GM12878 (cell line): ENCODE data around the gene IL10RA. TPM values are rescaled to one million over a fixed set of nuclear protein-coding genes. Genes with fewer than 3 reads are reported as not detected.

Source experiments
- FOXK2 ChIP-seq: fragments of 450-650 bp; IDR thresholded peaks from 2 replicates; pipeline ENCODE4 v1.6.1; 2017; ENCODE audit warnings: mild to moderate bottlenecking, moderate library complexity
- HDAC2 ChIP-seq: fragments of 200-600 bp; sonication (generic); IDR thresholded peaks from 2 replicates; pipeline ENCODE4 v1.6.1; 2017
- RFX5 ChIP-seq: IDR thresholded peaks from 2 replicates; pipeline ENCODE4 v1.6.1; 2011; ENCODE audit warnings: low read depth, low read length, improper control_type of control experiment
- RUNX3 ChIP-seq: IDR thresholded peaks from 2 replicates; pipeline ENCODE4 v1.6.1; 2012; ENCODE audit warnings: low read length, inconsistent platforms
- SMAD1 ChIP-seq: fragments of 450-650 bp; IDR thresholded peaks from 2 replicates; pipeline ENCODE4 v1.6.1; 2018; ENCODE audit warnings: mild to moderate bottlenecking, low read depth; ENCODE audit not compliant: partially characterized antibody
- YY1 ChIP-seq: IDR thresholded peaks from 2 replicates; pipeline ENCODE4 v1.6.1; 2011; ENCODE audit warnings: low read depth, mild to moderate bottlenecking, low read length
- polyA plus RNA-seq, 11 experiments: library from polyadenylated mRNA; depleted of rRNA in 4 of 11; unstranded in 6 of 11; stranded (reverse) in 5 of 11; fragments of >200 nt; fragmentation: Nextera tagmentation in 4 of 11; fragmentation: Illumina TruSeq in 1 of 11; extraction: Ambion mirVana in 4 of 11; extraction: Trizol in 1 of 11; gene quantifications; 1 replicate in 1 of 11; 2 replicates in 10 of 11; pipeline versions ENCODE4 v1.2.1 to v1.2.3, GENCODE V29; 2011 to 2016; ENCODE audit warnings: inconsistent platforms in 2 of 11, missing spikeins in 2 of 11, low read depth in 1 of 11
- total RNA-seq, 4 experiments: library from RNA; depleted of rRNA in 3 of 4; stranded (reverse); fragments of >200 nt in 3 of 4; fragmentation: Illumina TruSeq in 1 of 4; extraction: Trizol in 1 of 4; gene quantifications; 2 replicates each; pipeline versions ENCODE4 v1.2.1 to v1.2.3, GENCODE V29; 2013 to 2021
- TF ChIP-seq, protein P1 (sequence below): fragments of 450-650 bp; IDR thresholded peaks from 2 replicates; pipeline ENCODE4 v1.6.1; 2018; ENCODE audit warnings: mild to moderate bottlenecking, low read depth, moderate library complexity; ENCODE audit not compliant: partially characterized antibody
- TF ChIP-seq, protein P2 (sequence below): fragments of 450-650 bp; formaldehyde crosslinking; IDR thresholded peaks from 2 replicates; pipeline ENCODE4 v1.4.0; 2022; ENCODE audit warnings: mild to moderate bottlenecking, moderate library complexity
- TF ChIP-seq, protein P3 (sequence below): IDR thresholded peaks from 2 replicates; pipeline ENCODE4 v1.6.1; 2011; ENCODE audit warnings: low read depth, low read length, improper control_type of control experiment, borderline replicate concordance
- TF ChIP-seq, protein P4 (sequence below), 3 experiments: IDR thresholded peaks in 2 of 3; conservative IDR thresholded peaks in 1 of 3; 2 replicates each; pipeline ENCODE4 v1.5.1; 2011; ENCODE audit warnings: low read depth in 3 of 3, low read length in 3 of 3, mild to moderate bottlenecking in 3 of 3, control low read depth in 2 of 3, moderate library complexity in 2 of 3, inconsistent platforms in 1 of 3, mixed read lengths in 1 of 3; ENCODE audit not compliant: control insufficient read depth in 2 of 3, insufficient read depth in 1 of 3; ENCODE audit errors: extremely low read depth in 1 of 3
- TF ChIP-seq, protein P5 (sequence below): fragments of 450-650 bp; IDR thresholded peaks from 2 replicates; pipeline ENCODE4 v1.6.1; 2017; ENCODE audit warnings: mild to moderate bottlenecking

Gene IL10RA
- total and polyA plus RNA-seq, 10 of the 15 experiments (the other 5 are each of a cell fraction or from before 2014, with no cell fraction given): 0.77 to 45.9 (median 9.6) TPM

DNA sequence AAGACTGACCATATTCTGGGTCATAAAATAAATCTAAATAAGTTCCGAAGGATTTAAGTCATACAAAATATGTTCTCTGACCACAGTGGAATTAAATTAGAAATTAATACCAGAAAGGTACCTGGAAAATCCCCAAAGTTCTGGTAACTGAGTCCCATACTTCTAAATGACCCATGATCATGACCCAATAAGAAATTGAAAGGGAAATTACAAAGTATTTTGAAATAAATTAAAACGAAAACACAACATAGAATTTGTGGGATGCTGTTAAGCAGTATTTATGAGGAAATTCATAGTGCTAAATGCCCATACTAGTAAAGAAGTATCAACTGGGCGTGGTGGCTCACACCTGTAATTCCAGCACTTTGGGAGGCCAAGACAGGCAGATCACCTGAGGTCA, 23.4 kb upstream of the IL10RA start (continued):
- TF ChIP-seq, protein P1, sequence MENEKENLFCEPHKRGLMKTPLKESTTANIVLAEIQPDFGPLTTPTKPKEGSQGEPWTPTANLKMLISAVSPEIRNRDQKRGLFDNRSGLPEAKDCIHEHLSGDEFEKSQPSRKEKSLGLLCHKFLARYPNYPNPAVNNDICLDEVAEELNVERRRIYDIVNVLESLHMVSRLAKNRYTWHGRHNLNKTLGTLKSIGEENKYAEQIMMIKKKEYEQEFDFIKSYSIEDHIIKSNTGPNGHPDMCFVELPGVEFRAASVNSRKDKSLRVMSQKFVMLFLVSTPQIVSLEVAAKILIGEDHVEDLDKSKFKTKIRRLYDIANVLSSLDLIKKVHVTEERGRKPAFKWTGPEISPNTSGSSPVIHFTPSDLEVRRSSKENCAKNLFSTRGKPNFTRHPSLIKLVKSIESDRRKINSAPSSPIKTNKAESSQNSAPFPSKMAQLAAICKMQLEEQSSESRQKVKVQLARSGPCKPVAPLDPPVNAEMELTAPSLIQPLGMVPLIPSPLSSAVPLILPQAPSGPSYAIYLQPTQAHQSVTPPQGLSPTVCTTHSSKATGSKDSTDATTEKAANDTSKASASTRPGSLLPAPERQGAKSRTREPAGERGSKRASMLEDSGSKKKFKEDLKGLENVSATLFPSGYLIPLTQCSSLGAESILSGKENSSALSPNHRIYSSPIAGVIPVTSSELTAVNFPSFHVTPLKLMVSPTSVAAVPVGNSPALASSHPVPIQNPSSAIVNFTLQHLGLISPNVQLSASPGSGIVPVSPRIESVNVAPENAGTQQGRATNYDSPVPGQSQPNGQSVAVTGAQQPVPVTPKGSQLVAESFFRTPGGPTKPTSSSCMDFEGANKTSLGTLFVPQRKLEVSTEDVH: no peak
- TF ChIP-seq SMAD1: no peak
- no peak for TF ChIP-seq RFX5
- TF ChIP-seq, protein P2, sequence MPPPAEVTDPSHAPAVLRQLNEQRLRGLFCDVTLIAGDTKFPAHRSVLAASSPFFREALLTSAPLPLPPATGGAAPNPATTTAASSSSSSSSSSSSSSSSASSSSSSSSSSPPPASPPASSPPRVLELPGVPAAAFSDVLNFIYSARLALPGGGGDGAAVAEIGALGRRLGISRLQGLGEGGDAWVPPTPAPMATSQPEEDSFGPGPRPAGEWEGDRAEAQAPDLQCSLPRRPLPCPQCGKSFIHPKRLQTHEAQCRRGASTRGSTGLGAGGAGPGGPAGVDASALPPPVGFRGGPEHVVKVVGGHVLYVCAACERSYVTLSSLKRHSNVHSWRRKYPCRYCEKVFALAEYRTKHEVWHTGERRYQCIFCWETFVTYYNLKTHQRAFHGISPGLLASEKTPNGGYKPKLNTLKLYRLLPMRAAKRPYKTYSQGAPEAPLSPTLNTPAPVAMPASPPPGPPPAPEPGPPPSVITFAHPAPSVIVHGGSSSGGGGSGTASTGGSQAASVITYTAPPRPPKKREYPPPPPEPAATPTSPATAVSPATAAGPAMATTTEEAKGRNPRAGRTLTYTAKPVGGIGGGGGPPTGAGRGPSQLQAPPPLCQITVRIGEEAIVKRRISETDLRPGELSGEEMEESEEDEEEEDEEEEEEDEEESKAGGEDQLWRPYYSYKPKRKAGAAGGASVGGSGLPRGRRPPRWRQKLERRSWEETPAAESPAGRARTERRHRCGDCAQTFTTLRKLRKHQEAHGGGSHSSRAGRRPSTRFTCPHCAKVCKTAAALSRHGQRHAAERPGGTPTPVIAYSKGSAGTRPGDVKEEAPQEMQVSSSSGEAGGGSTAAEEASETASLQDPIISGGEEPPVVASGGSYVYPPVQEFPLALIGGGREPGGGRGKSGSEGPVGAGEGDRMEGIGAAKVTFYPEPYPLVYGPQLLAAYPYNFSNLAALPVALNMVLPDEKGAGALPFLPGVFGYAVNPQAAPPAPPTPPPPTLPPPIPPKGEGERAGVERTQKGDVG (CRISPR knock-in tag): no peak
- TF ChIP-seq, protein P3, sequence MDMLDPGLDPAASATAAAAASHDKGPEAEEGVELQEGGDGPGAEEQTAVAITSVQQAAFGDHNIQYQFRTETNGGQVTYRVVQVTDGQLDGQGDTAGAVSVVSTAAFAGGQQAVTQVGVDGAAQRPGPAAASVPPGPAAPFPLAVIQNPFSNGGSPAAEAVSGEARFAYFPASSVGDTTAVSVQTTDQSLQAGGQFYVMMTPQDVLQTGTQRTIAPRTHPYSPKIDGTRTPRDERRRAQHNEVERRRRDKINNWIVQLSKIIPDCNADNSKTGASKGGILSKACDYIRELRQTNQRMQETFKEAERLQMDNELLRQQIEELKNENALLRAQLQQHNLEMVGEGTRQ: no peak
- TF ChIP-seq FOXK2: no peak
- TF ChIP-seq RUNX3: no peak
- TF ChIP-seq, protein P4, sequence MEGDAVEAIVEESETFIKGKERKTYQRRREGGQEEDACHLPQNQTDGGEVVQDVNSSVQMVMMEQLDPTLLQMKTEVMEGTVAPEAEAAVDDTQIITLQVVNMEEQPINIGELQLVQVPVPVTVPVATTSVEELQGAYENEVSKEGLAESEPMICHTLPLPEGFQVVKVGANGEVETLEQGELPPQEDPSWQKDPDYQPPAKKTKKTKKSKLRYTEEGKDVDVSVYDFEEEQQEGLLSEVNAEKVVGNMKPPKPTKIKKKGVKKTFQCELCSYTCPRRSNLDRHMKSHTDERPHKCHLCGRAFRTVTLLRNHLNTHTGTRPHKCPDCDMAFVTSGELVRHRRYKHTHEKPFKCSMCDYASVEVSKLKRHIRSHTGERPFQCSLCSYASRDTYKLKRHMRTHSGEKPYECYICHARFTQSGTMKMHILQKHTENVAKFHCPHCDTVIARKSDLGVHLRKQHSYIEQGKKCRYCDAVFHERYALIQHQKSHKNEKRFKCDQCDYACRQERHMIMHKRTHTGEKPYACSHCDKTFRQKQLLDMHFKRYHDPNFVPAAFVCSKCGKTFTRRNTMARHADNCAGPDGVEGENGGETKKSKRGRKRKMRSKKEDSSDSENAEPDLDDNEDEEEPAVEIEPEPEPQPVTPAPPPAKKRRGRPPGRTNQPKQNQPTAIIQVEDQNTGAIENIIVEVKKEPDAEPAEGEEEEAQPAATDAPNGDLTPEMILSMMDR (IDR thresholded peaks at IDR 0.05 in 2 of 3, conservative IDR thresholded peaks at IDR 0.05 in 1 of 3; ENCODE audit: control insufficient read depth in 2 of 3, extremely low read depth in 1 of 3, insufficient read depth in 1 of 3, low read depth in 3 of 3, low read length in 3 of 3): no peak
- TF ChIP-seq, protein P5, sequence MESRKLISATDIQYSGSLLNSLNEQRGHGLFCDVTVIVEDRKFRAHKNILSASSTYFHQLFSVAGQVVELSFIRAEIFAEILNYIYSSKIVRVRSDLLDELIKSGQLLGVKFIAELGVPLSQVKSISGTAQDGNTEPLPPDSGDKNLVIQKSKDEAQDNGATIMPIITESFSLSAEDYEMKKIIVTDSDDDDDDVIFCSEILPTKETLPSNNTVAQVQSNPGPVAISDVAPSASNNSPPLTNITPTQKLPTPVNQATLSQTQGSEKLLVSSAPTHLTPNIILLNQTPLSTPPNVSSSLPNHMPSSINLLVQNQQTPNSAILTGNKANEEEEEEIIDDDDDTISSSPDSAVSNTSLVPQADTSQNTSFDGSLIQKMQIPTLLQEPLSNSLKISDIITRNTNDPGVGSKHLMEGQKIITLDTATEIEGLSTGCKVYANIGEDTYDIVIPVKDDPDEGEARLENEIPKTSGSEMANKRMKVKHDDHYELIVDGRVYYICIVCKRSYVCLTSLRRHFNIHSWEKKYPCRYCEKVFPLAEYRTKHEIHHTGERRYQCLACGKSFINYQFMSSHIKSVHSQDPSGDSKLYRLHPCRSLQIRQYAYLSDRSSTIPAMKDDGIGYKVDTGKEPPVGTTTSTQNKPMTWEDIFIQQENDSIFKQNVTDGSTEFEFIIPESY: no peak
- no peak for TF ChIP-seq HDAC2
- TF ChIP-seq YY1: no peak
